ENCODE results near the gene TMEM37.

DNA sequence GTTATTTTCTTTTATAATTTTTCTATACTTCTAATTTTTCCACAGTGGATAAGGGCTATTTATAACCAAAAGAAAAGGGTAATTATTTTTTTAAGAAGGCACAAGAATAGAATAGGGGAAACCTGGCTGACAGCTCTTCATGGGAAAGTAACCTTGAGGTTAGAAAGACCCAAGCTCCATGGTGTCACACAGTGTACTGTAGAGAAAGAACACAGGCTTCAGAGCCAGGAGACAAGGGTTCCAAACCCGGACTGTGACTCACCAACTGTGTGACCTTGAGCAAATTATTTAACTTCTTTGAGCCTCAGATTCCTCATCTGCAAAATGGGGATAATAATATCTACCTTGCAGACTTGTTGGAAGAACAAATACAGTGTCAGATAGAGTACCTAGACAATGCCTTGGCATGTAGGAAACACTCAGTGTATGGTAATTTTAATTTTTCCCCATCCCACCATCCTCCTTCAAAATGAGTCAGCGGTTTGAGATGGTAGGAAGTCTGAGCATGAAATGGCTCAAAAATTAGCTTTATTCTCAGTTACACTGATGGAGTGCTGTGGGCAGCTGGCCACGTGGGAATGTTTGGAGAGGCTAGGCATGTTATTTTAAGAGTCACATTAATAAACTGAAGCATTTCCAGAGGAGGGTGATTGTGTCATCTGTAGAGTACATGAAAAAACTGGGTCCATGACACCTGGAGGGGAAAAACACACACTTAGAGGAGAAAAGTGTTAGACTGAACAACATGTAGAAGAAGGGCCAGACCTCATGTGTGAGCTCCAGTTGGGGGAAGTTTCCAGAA is 36.7 kb downstream of the TMEM37 start:
- TF ChIP-seq USF1 (CRISPR knock-in tag; IDR thresholded peaks at IDR 0.05) = no peak
- TF ChIP-seq CTCF (IDR thresholded peaks at IDR 0.05) = no peak
- TF ChIP-seq, protein P1, sequence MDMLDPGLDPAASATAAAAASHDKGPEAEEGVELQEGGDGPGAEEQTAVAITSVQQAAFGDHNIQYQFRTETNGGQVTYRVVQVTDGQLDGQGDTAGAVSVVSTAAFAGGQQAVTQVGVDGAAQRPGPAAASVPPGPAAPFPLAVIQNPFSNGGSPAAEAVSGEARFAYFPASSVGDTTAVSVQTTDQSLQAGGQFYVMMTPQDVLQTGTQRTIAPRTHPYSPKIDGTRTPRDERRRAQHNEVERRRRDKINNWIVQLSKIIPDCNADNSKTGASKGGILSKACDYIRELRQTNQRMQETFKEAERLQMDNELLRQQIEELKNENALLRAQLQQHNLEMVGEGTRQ (CRISPR knock-in tag; IDR thresholded peaks at IDR 0.05) = no peak
- TF ChIP-seq CREB1 (CRISPR knock-in tag; IDR thresholded peaks at IDR 0.05) = no peak
- TF ChIP-seq, protein P2, sequence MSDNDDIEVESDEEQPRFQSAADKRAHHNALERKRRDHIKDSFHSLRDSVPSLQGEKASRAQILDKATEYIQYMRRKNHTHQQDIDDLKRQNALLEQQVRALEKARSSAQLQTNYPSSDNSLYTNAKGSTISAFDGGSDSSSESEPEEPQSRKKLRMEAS (CRISPR knock-in tag; IDR thresholded peaks at IDR 0.05) = no peak
- no peak for TF ChIP-seq ATF6 (CRISPR knock-in tag; IDR thresholded peaks at IDR 0.05)
- TF ChIP-seq ATF1 (CRISPR knock-in tag; IDR thresholded peaks at IDR 0.05) = no peak

All from WTC11 (cell line).